ENCODE results near the gene LCP1. TPM values are rescaled to one million over a fixed set of nuclear protein-coding genes. Genes with fewer than 3 reads are reported as not detected.
A peak's percentile ranks its signal among the peaks of the same experiment; 100 is the strongest.

LCP1 gene
- total RNA-seq, 3 donors from 2014 or later (not counting 1 experiment from before 2014, with no cell fraction given): 1,088 to 1,116 (median 1,113) TPM

GRCh38 chr13:46119883-46120614 lies 61.9 kb downstream of the LCP1 start:
- Mint-ChIP-seq H3K27ac (no peak overlapping the region), H3K36me3 (no peaks in the 10 kb centered on the region), H3K9me3 (no peaks in the 10 kb centered on the region), H3K27me3 (ENCODE audit: low read depth in 2 of 2) (no peaks in the 10 kb centered on the region), H3K4me3 (no peak overlapping the region), H3K4me1 (peaks cover 16 to 28% of the 10 kb centered on the region in 2 donors)
- Histone ChIP-seq H3K27me3 (ENCODE audit: control insufficient read depth, insufficient read depth, low read length) (no peaks in the 10 kb centered on the region), H3K4me1 (ENCODE audit: control insufficient read depth, insufficient read depth, low read length) (peaks cover 8% of the 10 kb centered on the region), H3K4me3 (ENCODE audit: low read length) (no peak overlapping the region), H3K9me3 (ENCODE audit: control insufficient read depth, insufficient read depth, low read length) (no peaks in the 10 kb centered on the region), H3K27ac (ENCODE audit: low read length) (no peak overlapping the region), H3K36me3 (ENCODE audit: control insufficient read depth, insufficient read depth, low read length) (no peaks in the 10 kb centered on the region)
- intact Hi-C loops (cut with micrococcal nuclease): no loop called here
- TF ChIP-seq, protein P1, sequence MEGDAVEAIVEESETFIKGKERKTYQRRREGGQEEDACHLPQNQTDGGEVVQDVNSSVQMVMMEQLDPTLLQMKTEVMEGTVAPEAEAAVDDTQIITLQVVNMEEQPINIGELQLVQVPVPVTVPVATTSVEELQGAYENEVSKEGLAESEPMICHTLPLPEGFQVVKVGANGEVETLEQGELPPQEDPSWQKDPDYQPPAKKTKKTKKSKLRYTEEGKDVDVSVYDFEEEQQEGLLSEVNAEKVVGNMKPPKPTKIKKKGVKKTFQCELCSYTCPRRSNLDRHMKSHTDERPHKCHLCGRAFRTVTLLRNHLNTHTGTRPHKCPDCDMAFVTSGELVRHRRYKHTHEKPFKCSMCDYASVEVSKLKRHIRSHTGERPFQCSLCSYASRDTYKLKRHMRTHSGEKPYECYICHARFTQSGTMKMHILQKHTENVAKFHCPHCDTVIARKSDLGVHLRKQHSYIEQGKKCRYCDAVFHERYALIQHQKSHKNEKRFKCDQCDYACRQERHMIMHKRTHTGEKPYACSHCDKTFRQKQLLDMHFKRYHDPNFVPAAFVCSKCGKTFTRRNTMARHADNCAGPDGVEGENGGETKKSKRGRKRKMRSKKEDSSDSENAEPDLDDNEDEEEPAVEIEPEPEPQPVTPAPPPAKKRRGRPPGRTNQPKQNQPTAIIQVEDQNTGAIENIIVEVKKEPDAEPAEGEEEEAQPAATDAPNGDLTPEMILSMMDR (IDR thresholded peaks at IDR 0.05): no peak
- WGBS (ENCODE audit: insufficient coverage): 86% methylated on average over 5 of the region's 6 CpGs
- DNase-seq: peak in 1 of 2 donors; percentile 29
- no peak for ATAC-seq

- H3K27ac Mint-ChIP-seq: no peak overlapping the region
- peaks cover 6 to 12% of the 10 kb centered on the region in 2 donors for H3K4me1 Mint-ChIP-seq
- no peak for ATAC-seq
- H3K4me1 ChIP-seq (ENCODE audit: control insufficient read depth, insufficient read depth, low read length): no peaks in the 10 kb centered on the region
- no peaks in the 10 kb centered on the region for H3K36me3 ChIP-seq (ENCODE audit: control insufficient read depth, insufficient read depth, low read length)
- H3K27me3 ChIP-seq (ENCODE audit: control insufficient read depth, insufficient read depth, low read length): no peaks in the 10 kb centered on the region
- H3K27ac ChIP-seq (ENCODE audit: low read length): no peak overlapping the region
- no peak overlapping the region for H3K4me3 Mint-ChIP-seq
- no peaks in the 10 kb centered on the region for H3K36me3 Mint-ChIP-seq
- TF ChIP-seq, protein P1 (IDR thresholded peaks at IDR 0.05): no peak
- H3K4me3 ChIP-seq (ENCODE audit: low read length): no peak overlapping the region
- DNase-seq: no peak
- peaks cover 2 to 3% of the 10 kb centered on the region in 2 donors for H3K27me3 Mint-ChIP-seq (ENCODE audit: low read depth in 2 of 2)
- H3K9me3 Mint-ChIP-seq: no peaks in the 10 kb centered on the region
- 81% methylated on average over 3 of the region's 4 CpGs for WGBS (ENCODE audit: insufficient coverage)
- H3K9me3 ChIP-seq (ENCODE audit: control insufficient read depth, insufficient read depth, low read length): no peaks in the 10 kb centered on the region
- intact Hi-C loops (cut with micrococcal nuclease): no loop called here
These were observed 65.1 kb downstream of the LCP1 start for GRCh38 chr13:46116653-46117502.

DNA sequence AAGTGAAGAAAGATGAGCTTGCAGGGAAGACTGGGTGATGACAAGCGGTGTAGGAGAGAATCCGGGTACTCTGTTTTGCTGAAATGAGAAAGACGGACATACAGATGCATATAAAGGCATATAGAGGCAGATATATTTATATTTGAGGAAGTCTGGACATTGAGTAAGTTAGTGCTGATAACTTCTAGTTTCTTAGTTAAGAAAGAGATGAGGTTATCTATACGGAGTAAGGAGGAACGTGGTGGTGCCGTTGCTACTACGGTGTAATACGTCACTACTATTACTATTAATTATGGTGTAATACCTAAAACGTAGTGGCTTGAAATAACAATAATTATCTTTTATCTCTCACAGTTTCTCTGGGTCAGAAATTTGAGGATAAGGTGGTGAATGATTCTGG lies 67.4 kb downstream of the LCP1 start:
- Mint-ChIP-seq H3K36me3 (no peaks in the 10 kb centered on the region), H3K4me1 (peaks cover 6 to 7% of the 10 kb centered on the region in 2 donors), H3K4me3 (no peak overlapping the region), H3K27ac (no peak overlapping the region), H3K27me3 (ENCODE audit: low read depth in 2 of 2) (peaks cover 10 to 11% of the 10 kb centered on the region in 2 donors), H3K9me3 (no peaks in the 10 kb centered on the region)
- DNase-seq (no peak), ATAC-seq (peak in 1 of 3 donors; percentile 42)
- H3K4me3 ChIP-seq (ENCODE audit: low read length): no peak overlapping the region
- no peaks in the 10 kb centered on the region for H3K9me3 ChIP-seq (ENCODE audit: control insufficient read depth, insufficient read depth, low read length)
- 94% methylated on average over 4 of the region's 9 CpGs for WGBS (ENCODE audit: insufficient coverage)
- no peak overlapping the region for H3K27ac ChIP-seq (ENCODE audit: low read length)
- TF ChIP-seq, protein P1 (IDR thresholded peaks at IDR 0.05): no peak
- H3K4me1 ChIP-seq (ENCODE audit: control insufficient read depth, insufficient read depth, low read length): no peaks in the 10 kb centered on the region
- H3K27me3 ChIP-seq (ENCODE audit: control insufficient read depth, insufficient read depth, low read length): no peaks in the 10 kb centered on the region
- no peaks in the 10 kb centered on the region for H3K36me3 ChIP-seq (ENCODE audit: control insufficient read depth, insufficient read depth, low read length)
- intact Hi-C loops (cut with micrococcal nuclease): no loop called here
